Measurements from ENCODE around the gene CASK.
"Not testable (repeated sequence)": the region's sequence is repeated elsewhere in the genome, so short reads cannot be mapped to it uniquely, and the experiment has no call there.

The CASK gene

GRCh38 chrX:41516999-41517765 lies 406.2 kb downstream of the CASK start:
- no peak for TF ChIP-seq POLR2A (IDR thresholded peaks at IDR 0.05; ENCODE audit: extremely low read depth, insufficient read length)
- no peak for TF ChIP-seq MAX (IDR thresholded peaks at IDR 0.05; ENCODE audit: low read depth, low read length)
- TF ChIP-seq MYC (IDR thresholded peaks at IDR 0.05; ENCODE audit: low read depth, low read length) = no peak
- TF ChIP-seq, protein P1, sequence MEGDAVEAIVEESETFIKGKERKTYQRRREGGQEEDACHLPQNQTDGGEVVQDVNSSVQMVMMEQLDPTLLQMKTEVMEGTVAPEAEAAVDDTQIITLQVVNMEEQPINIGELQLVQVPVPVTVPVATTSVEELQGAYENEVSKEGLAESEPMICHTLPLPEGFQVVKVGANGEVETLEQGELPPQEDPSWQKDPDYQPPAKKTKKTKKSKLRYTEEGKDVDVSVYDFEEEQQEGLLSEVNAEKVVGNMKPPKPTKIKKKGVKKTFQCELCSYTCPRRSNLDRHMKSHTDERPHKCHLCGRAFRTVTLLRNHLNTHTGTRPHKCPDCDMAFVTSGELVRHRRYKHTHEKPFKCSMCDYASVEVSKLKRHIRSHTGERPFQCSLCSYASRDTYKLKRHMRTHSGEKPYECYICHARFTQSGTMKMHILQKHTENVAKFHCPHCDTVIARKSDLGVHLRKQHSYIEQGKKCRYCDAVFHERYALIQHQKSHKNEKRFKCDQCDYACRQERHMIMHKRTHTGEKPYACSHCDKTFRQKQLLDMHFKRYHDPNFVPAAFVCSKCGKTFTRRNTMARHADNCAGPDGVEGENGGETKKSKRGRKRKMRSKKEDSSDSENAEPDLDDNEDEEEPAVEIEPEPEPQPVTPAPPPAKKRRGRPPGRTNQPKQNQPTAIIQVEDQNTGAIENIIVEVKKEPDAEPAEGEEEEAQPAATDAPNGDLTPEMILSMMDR (IDR thresholded peaks at IDR 0.05; ENCODE audit: low read depth, low read length) = no peak
- H3K4me3 ChIP-seq (ENCODE audit: low read depth, low read length) = no peak overlapping the region
- peak; percentile 1 for DNase-seq (ENCODE audit: low read depth)

- TF ChIP-seq MYC (IDR thresholded peaks at IDR 0.05; ENCODE audit: low read depth, low read length) = no peak
- no peak for TF ChIP-seq MAX (IDR thresholded peaks at IDR 0.05; ENCODE audit: low read depth, low read length)
- TF ChIP-seq, protein P1 (IDR thresholded peaks at IDR 0.05; ENCODE audit: low read depth, low read length) = no peak
- TF ChIP-seq POLR2A (IDR thresholded peaks at IDR 0.05; ENCODE audit: extremely low read depth, insufficient read length) = no peak
- H3K4me3 ChIP-seq (ENCODE audit: low read depth, low read length) = no peak overlapping the region
- no peak for DNase-seq (ENCODE audit: low read depth)
These were observed 406.9 kb downstream of the CASK start for GRCh38 chrX:41516456-41516855.

GRCh38 chrX:41515376-41515775 lies 408.0 kb downstream of the CASK start:
- no peak overlapping the region for H3K4me3 ChIP-seq (ENCODE audit: low read depth, low read length)
- TF ChIP-seq MAX (IDR thresholded peaks at IDR 0.05; ENCODE audit: low read depth, low read length) (no peak), POLR2A (IDR thresholded peaks at IDR 0.05; ENCODE audit: extremely low read depth, insufficient read length) (no peak), MYC (IDR thresholded peaks at IDR 0.05; ENCODE audit: low read depth, low read length) (no peak)
- TF ChIP-seq, protein P1 (IDR thresholded peaks at IDR 0.05; ENCODE audit: low read depth, low read length) = no peak
- no peak for DNase-seq (ENCODE audit: low read depth)

DNA sequence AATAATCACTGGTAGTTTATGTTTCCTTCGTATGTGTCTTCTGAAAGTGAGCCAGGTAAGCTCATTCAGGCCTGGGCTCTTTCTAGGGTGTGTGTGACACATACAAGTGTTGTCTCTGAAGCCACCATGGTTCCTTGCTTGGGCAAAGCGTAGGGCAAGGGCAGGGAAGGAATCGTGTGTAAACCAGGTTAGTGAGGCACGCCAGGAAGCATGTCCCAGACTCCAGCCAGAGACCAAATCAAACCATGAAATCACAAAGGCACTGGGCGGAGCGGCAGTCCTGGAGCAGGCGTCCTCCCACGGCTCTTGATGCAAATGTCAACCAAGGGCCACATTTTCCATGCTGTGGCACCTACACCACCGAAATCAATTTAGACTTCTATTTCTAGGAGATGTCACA lies 409.2 kb downstream of the CASK start:
- TF ChIP-seq MAX (IDR thresholded peaks at IDR 0.05; ENCODE audit: low read depth, low read length) (no peak), POLR2A (IDR thresholded peaks at IDR 0.05; ENCODE audit: extremely low read depth, insufficient read length) (no peak), MYC (IDR thresholded peaks at IDR 0.05; ENCODE audit: low read depth, low read length) (no peak)
- TF ChIP-seq, protein P1 (IDR thresholded peaks at IDR 0.05; ENCODE audit: low read depth, low read length) = no peak
- no peak overlapping the region for H3K4me3 ChIP-seq (ENCODE audit: low read depth, low read length)
- DNase-seq (ENCODE audit: low read depth) = no peak

DNA sequence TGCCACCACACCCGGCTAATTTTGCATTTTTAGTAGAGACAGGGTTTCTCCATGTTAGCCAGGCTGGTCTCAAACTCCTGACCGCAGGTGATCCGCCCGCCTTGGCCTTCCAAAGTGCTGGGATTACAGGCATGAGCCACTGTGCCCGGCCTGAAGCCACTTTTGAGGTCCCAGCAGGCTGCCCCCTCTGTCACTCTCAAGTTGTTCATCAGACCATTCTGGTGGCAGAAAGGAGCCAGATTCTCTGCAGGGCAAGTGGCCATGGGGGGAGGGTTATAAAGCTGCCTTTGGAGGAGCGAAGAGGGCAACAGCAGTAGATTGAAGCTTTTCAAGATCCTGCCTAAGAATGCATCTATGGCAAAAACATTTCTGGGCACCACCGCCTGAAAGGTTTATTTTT lies 410.5 kb downstream of the CASK start:
- not testable (repeated sequence) for DNase-seq (ENCODE audit: low read depth); H3K4me3 ChIP-seq (ENCODE audit: low read depth, low read length)

DNA sequence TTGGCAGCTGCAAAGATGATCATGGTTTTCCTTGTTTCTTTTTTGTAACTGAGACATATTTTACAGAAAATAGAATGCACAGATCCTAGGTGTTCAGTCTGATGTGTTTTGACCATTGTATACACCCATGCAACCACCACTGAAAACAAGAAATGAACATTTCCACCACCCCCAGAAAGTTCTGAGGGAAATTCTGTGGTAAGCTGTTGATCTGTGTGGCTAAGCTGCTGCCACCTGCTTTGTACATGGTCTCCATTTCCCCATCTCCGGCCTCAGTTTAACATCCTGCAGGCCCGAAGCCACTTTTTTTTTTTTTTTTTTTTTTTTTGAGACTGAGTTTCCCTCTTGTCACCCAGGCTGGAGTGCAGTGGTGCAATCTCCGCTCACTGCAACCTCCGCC lies 411.0 kb downstream of the CASK start:
- no peak overlapping the region for H3K4me3 ChIP-seq (ENCODE audit: low read depth, low read length)
- TF ChIP-seq MYC (IDR thresholded peaks at IDR 0.05; ENCODE audit: low read depth, low read length) = no peak
- TF ChIP-seq, protein P1 (IDR thresholded peaks at IDR 0.05; ENCODE audit: low read depth, low read length) = no peak
- TF ChIP-seq MAX (IDR thresholded peaks at IDR 0.05; ENCODE audit: low read depth, low read length) = no peak
- no peak for TF ChIP-seq POLR2A (IDR thresholded peaks at IDR 0.05; ENCODE audit: extremely low read depth, insufficient read length)
- no peak for DNase-seq (ENCODE audit: low read depth)
